K562 (cell line): ENCODE data around the gene AGPAT4. TPM values are rescaled to one million over a fixed set of nuclear protein-coding genes. Genes with fewer than 3 reads are reported as not detected.

Source experiments
- EHMT2 ChIP-seq: fragments of 450-650 bp; IDR thresholded peaks from 2 replicates; pipeline ENCODE4 v1.6.1; 2018; ENCODE audit warnings: antibody characterized with exemption
- ETV5 ChIP-seq: sonication (generic); formaldehyde crosslinking; IDR thresholded peaks from 2 replicates; pipeline ENCODE4 v1.4.0; 2020; ENCODE audit warnings: low read depth, mild to moderate bottlenecking, missing genetic modification reagents
- GABPB1 ChIP-seq: sonication (generic); formaldehyde crosslinking; IDR thresholded peaks from 2 replicates; pipeline ENCODE4 v1.8.0; 2022; ENCODE audit warnings: mild to moderate bottlenecking, missing genetic modification reagents
- HDAC1 ChIP-seq, 2 experiments: fragments of 450-650 bp; IDR thresholded peaks; 2 replicates each; pipeline ENCODE4 v1.6.1; 2016 to 2017; ENCODE audit warnings: inconsistent platforms in 1 of 2, mild to moderate bottlenecking in 1 of 2, moderate library complexity in 1 of 2
- HDAC6 ChIP-seq: IDR thresholded peaks from 2 replicates; pipeline ENCODE4 v1.6.1; 2012; ENCODE audit warnings: low read depth, mild to moderate bottlenecking, control low read depth, inconsistent platforms, low read length, moderate library complexity
- HDGF ChIP-seq: fragments of 450-650 bp; IDR thresholded peaks from 2 replicates; pipeline ENCODE4 v1.6.1; 2016
- HIVEP1 ChIP-seq: fragments of 250-450 bp; sonication (Bioruptor Pico); IDR thresholded peaks from 2 replicates; pipeline ENCODE4 v1.4.0; 2020; ENCODE audit warnings: mild to moderate bottlenecking
- HMG20A ChIP-seq: fragments of 450-650 bp; formaldehyde crosslinking; conservative IDR thresholded peaks from 2 replicates; pipeline ENCODE4 v1.4.0; 2020; ENCODE audit warnings: mild to moderate bottlenecking, mixed read lengths
- HNRNPH1 ChIP-seq: fragments of 200-400 bp; formaldehyde crosslinking; optimal IDR thresholded peaks from 2 replicates; pipeline ENCODE3; 2017; ENCODE audit warnings: low read depth, mild to moderate bottlenecking, low read length, moderate library complexity
- NR2C1 ChIP-seq, 2 experiments: fragments of 450-650 bp; IDR thresholded peaks; 2 replicates each; pipeline ENCODE4 v1.6.1; 2017; ENCODE audit warnings: mild to moderate bottlenecking in 2 of 2, antibody characterized with exemption in 1 of 2, inconsistent platforms in 1 of 2, missing compliant biosample characterization in 1 of 2, missing genetic modification characterization in 1 of 2
- POLR2G ChIP-seq: fragments of 200-400 bp; formaldehyde crosslinking; IDR thresholded peaks from 2 replicates; pipeline ENCODE4 v1.6.1; 2017; ENCODE audit warnings: low read depth, mild to moderate bottlenecking, antibody characterized with exemption, low read length, moderate library complexity
- SLC30A9 ChIP-seq: fragments of 250-450 bp; sonication (Bioruptor Pico); IDR thresholded peaks from 2 replicates; pipeline ENCODE4 v1.8.0; 2022; ENCODE audit warnings: mild to moderate bottlenecking, moderate library complexity
- STAG1 ChIP-seq: sonication (generic); formaldehyde crosslinking; IDR thresholded peaks from 2 replicates; pipeline ENCODE4 v1.5.0; 2020; ENCODE audit warnings: missing genetic modification reagents, borderline replicate concordance
- TCF7L2 ChIP-seq: fragments of 150-350 bp; IDR thresholded peaks from 2 replicates; pipeline ENCODE4 v1.6.1; 2016; ENCODE audit warnings: low read depth, mild to moderate bottlenecking, low read length, moderate library complexity
- ZBTB1 ChIP-seq: sonication (generic); formaldehyde crosslinking; IDR thresholded peaks from 2 replicates; pipeline ENCODE4 v1.8.1; 2023; ENCODE audit warnings: missing genetic modification reagents, low read depth, mild to moderate bottlenecking, borderline replicate concordance
- ZNF121 ChIP-seq: sonication (generic); formaldehyde crosslinking; conservative IDR thresholded peaks from 2 replicates; pipeline ENCODE4 v1.8.0; 2022; ENCODE audit warnings: missing genetic modification reagents
- ZNF316 ChIP-seq: fragments of 450-650 bp; IDR thresholded peaks from 2 replicates; pipeline ENCODE4 v1.6.1; 2016
- polyA plus RNA-seq, 8 experiments: library from polyadenylated mRNA; depleted of rRNA in 4 of 8; stranded (reverse) in 5 of 8; unstranded in 3 of 8; fragments of >200 nt; fragmentation: Nextera tagmentation in 2 of 8; fragmentation: Illumina TruSeq in 1 of 8; extraction: Ambion mirVana in 2 of 8; extraction: Trizol in 1 of 8; gene quantifications; 2 replicates each; pipeline versions ENCODE4 v1.2.1 to v1.2.3, GENCODE V29; 2011 to 2014; ENCODE audit warnings: inconsistent platforms in 1 of 8, missing spikeins in 1 of 8
- total RNA-seq, 7 experiments: library from RNA; depleted of rRNA in 6 of 7; stranded (reverse); fragments of >200 nt in 6 of 7; fragmentation: Illumina TruSeq in 2 of 7; extraction: Trizol in 2 of 7; gene quantifications; 2 replicates each; pipeline versions ENCODE4 v1.2.1 to v1.2.3, GENCODE V29; 2011 to 2021; ENCODE audit warnings: low replicate concordance in 1 of 7
- TF ChIP-seq, protein P1 (sequence below), 3 experiments: IDR thresholded peaks in 2 of 3; conservative IDR thresholded peaks in 1 of 3; 2 replicates each; pipeline ENCODE4 v1.5.1; 2011 to 2012; ENCODE audit warnings: low read length in 3 of 3, mild to moderate bottlenecking in 3 of 3, control low read depth in 2 of 3, improper control_type of control experiment in 1 of 3, inconsistent platforms in 1 of 3, low read depth in 1 of 3, mixed read lengths in 1 of 3, moderate library complexity in 1 of 3; ENCODE audit not compliant: insufficient read depth in 2 of 3
- TF ChIP-seq, protein P2 (sequence below): sonication (generic); formaldehyde crosslinking; IDR thresholded peaks from 2 replicates; pipeline ENCODE4 v1.8.1; 2023; ENCODE audit warnings: mild to moderate bottlenecking, missing genetic modification reagents
- TF ChIP-seq, protein P3 (sequence below): sonication (generic); formaldehyde crosslinking; IDR thresholded peaks from 2 replicates; pipeline ENCODE4 v1.8.1; 2023; ENCODE audit warnings: mild to moderate bottlenecking, missing genetic modification reagents

Gene AGPAT4
- total and polyA plus RNA-seq, 9 of the 15 experiments (the other 6 are each of a cell fraction or from before 2014, with no cell fraction given) = 2.2 to 15.0 (median 5.7) TPM

DNA sequence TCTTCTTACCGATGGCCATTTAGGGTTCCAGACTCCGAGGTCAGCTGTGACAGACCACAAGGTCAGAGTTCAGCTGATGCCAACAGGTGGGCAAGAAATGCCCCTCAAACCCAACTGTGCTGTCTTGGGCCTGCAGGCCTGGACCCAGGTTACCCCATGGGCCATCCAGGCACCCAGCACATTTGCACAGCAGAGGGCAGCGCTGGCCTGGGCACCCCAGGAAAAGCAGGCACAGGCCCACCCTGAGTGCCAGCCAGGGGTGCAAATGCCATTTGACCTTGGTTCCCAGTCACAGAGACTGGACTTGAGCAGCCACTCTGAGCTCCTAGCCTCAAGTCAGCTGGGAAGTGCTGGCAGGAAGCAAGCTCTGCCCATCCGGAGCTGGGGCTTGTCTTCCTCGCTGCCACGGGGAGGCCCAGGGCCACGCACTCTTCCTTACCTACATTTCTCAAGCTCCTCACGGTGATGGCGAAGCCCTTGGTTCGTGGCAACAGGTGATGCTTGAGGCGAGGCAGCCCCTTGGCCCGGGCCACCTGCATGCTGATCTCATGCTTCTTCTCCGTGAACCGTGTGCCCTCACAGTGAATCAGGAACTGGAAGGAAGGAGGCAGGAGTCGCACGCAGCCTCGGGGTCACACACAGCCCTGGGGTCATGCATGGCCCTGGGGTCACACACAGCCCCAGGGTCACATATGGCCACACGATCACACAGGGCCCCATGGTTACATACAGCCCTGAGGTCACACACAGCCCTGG, 120.8 kb downstream of the AGPAT4 start (continued):
- TF ChIP-seq GABPB1 (CRISPR knock-in tag) (no peak), HNRNPH1 (no peak), HDAC1 (IDR thresholded peaks at IDR 0.05) (no peak), ETV5 (CRISPR knock-in tag) (no peak), EHMT2 (no peak), ZNF316 (no peak), POLR2G (0 out of 2 replicates have a peak, but pooled peaks have one; percentile 34), ZNF121 (CRISPR knock-in tag) (no peak), TCF7L2 (no peak), HIVEP1 (no peak), HDAC6 (no peak), HMG20A (no peak), SLC30A9 (CRISPR knock-in tag) (no peak), HDGF (no peak), NR2C1 (IDR thresholded peaks at IDR 0.05) (no peak), NR2C1 (tag; IDR thresholded peaks at IDR 0.05) (peak; percentile 30; the same call in 1 of the 2 replicates), ZBTB1 (CRISPR knock-in tag) (no peak), STAG1 (CRISPR knock-in tag) (peak; percentile 62; the same call in 1 of the 2 replicates)
- TF ChIP-seq, protein P1, sequence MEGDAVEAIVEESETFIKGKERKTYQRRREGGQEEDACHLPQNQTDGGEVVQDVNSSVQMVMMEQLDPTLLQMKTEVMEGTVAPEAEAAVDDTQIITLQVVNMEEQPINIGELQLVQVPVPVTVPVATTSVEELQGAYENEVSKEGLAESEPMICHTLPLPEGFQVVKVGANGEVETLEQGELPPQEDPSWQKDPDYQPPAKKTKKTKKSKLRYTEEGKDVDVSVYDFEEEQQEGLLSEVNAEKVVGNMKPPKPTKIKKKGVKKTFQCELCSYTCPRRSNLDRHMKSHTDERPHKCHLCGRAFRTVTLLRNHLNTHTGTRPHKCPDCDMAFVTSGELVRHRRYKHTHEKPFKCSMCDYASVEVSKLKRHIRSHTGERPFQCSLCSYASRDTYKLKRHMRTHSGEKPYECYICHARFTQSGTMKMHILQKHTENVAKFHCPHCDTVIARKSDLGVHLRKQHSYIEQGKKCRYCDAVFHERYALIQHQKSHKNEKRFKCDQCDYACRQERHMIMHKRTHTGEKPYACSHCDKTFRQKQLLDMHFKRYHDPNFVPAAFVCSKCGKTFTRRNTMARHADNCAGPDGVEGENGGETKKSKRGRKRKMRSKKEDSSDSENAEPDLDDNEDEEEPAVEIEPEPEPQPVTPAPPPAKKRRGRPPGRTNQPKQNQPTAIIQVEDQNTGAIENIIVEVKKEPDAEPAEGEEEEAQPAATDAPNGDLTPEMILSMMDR (IDR thresholded peaks at IDR 0.05 in 2 of 3, conservative IDR thresholded peaks at IDR 0.05 in 1 of 3; ENCODE audit: insufficient read depth in 2 of 3, low read depth in 1 of 3, low read length in 3 of 3) = peak; percentile 56 to 67 (median 65)
- TF ChIP-seq, protein P2, sequence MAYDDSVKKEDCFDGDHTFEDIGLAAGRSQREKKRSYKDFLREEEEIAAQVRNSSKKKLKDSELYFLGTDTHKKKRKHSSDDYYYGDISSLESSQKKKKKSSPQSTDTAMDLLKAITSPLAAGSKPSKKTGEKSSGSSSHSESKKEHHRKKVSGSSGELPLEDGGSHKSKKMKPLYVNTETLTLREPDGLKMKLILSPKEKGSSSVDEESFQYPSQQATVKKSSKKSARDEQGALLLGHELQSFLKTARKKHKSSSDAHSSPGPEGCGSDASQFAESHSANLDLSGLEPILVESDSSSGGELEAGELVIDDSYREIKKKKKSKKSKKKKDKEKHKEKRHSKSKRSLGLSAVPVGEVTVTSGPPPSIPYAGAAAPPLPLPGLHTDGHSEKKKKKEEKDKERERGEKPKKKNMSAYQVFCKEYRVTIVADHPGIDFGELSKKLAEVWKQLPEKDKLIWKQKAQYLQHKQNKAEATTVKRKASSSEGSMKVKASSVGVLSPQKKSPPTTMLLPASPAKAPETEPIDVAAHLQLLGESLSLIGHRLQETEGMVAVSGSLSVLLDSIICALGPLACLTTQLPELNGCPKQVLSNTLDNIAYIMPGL (CRISPR knock-in tag) = 0 out of 2 replicates have a peak, but pooled peaks have one; percentile 18
- TF ChIP-seq, protein P3, sequence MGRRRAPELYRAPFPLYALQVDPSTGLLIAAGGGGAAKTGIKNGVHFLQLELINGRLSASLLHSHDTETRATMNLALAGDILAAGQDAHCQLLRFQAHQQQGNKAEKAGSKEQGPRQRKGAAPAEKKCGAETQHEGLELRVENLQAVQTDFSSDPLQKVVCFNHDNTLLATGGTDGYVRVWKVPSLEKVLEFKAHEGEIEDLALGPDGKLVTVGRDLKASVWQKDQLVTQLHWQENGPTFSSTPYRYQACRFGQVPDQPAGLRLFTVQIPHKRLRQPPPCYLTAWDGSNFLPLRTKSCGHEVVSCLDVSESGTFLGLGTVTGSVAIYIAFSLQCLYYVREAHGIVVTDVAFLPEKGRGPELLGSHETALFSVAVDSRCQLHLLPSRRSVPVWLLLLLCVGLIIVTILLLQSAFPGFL (CRISPR knock-in tag) = no peak
